AG09309 (cell line): Measurements from ENCODE around the gene DVL1.

Experiments used
- DNase-seq: peaks from one replicate; pipeline ENCODE4 v3.0.0-alpha.2; 2010; ENCODE audit warnings: low read depth
- H3K4me3 ChIP-seq: 2 replicates; pipeline ENCODE4 v1.5.1; 2011; ENCODE audit warnings: mild to moderate bottlenecking, low read depth, low read length, moderate library complexity; ENCODE audit not compliant: control insufficient read depth
- CTCF ChIP-seq: IDR thresholded peaks from 2 replicates; pipeline ENCODE4 v1.5.1; 2011; ENCODE audit warnings: mild to moderate bottlenecking, low read depth, low read length, inconsistent platforms; ENCODE audit not compliant: insufficient read depth, control insufficient read depth; ENCODE audit errors: missing control alignments

The DVL1 gene

GRCh38 chr1:1346501-1346890 lies 2.7 kb downstream of the DVL1 start:
- DNase-seq = no peak
- H3K4me3 ChIP-seq = no peak overlapping the region
- no peak for TF ChIP-seq CTCF

- no peak for DNase-seq
- H3K4me3 ChIP-seq = no peak overlapping the region; the same call in 1 of the 2 replicates
- TF ChIP-seq CTCF = no peak
Measured at GRCh38 chr1:1345860-1346500, 3.2 kb downstream of the DVL1 start.

GRCh38 chr1:1345384-1345783 lies 3.8 kb downstream of the DVL1 start:
- DNase-seq = no peak
- no peak overlapping the region; the same call in 1 of the 2 replicates for H3K4me3 ChIP-seq
- no peak for TF ChIP-seq CTCF

GRCh38 chr1:1344655-1345361 lies 4.4 kb downstream of the DVL1 start:
- H3K4me3 ChIP-seq = no peak overlapping the region; the same call in none of the 2 replicates
- peak; percentile 52 for TF ChIP-seq CTCF

GRCh38 chr1:1343811-1344421 lies 5.3 kb downstream of the DVL1 start:
- TF ChIP-seq CTCF = no peak
- DNase-seq = no peak
- no peak overlapping the region for H3K4me3 ChIP-seq

More at GRCh38 chr1:1344655-1345361, 4.4 kb downstream of the DVL1 start:
- DNase-seq = no peak

- no peak overlapping the region for H3K4me3 ChIP-seq
- TF ChIP-seq CTCF = no peak
- DNase-seq = no peak
Measured at GRCh38 chr1:1342584-1343115, 6.6 kb downstream of the DVL1 start.
